ENCODE measurements around the gene LINGO1.

GRCh38 chr15:77564938-77565337 lies 67.8 kb downstream of the LINGO1 start:
- TF ChIP-seq KDM1A (IDR thresholded peaks at IDR 0.05) (no peak), NFXL1 (CRISPR knock-in tag; IDR thresholded peaks at IDR 0.05) (no peak), SLC30A9 (CRISPR knock-in tag; IDR thresholded peaks at IDR 0.05) (no peak), FOXK2 (conservative IDR thresholded peaks at IDR 0.05 in 1 of 2, IDR thresholded peaks at IDR 0.05 in 1 of 2; ENCODE audit: low read depth in 2 of 2) (no peak), ZBTB49 (CRISPR knock-in tag; IDR thresholded peaks at IDR 0.05; ENCODE audit: borderline replicate concordance) (no peak), HNRNPK (IDR thresholded peaks at IDR 0.05; ENCODE audit: low read depth, low read length, poor library complexity, severe bottlenecking) (no peak), E2F4 (CRISPR knock-in tag; IDR thresholded peaks at IDR 0.05; ENCODE audit: low read depth) (no peak), FOXM1 (IDR thresholded peaks at IDR 0.05; ENCODE audit: low read depth) (no peak), FOXM1 (CRISPR knock-in tag; IDR thresholded peaks at IDR 0.05; ENCODE audit: low read depth) (no peak), POLR2A (conservative IDR thresholded peaks at IDR 0.05) (no peak)
- TF ChIP-seq, protein P1, sequence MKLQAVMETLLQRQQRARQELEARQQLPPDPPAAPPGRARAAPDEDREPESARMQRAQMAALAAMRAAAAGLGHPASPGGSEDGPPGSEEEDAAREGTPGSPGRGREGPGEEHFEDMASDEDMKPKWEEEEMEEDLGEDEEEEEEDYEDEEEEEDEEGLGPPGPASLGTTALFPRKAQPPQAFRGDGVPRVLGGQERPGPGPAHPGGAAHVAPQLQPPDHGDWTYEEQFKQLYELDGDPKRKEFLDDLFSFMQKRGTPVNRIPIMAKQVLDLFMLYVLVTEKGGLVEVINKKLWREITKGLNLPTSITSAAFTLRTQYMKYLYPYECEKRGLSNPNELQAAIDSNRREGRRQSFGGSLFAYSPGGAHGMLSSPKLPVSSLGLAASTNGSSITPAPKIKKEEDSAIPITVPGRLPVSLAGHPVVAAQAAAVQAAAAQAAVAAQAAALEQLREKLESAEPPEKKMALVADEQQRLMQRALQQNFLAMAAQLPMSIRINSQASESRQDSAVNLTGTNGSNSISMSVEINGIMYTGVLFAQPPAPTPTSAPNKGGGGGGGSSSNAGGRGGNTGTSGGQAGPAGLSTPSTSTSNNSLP (IDR thresholded peaks at IDR 0.05; ENCODE audit: borderline replicate concordance, low read depth, low read length): no peak
- TF ChIP-seq, protein P2, sequence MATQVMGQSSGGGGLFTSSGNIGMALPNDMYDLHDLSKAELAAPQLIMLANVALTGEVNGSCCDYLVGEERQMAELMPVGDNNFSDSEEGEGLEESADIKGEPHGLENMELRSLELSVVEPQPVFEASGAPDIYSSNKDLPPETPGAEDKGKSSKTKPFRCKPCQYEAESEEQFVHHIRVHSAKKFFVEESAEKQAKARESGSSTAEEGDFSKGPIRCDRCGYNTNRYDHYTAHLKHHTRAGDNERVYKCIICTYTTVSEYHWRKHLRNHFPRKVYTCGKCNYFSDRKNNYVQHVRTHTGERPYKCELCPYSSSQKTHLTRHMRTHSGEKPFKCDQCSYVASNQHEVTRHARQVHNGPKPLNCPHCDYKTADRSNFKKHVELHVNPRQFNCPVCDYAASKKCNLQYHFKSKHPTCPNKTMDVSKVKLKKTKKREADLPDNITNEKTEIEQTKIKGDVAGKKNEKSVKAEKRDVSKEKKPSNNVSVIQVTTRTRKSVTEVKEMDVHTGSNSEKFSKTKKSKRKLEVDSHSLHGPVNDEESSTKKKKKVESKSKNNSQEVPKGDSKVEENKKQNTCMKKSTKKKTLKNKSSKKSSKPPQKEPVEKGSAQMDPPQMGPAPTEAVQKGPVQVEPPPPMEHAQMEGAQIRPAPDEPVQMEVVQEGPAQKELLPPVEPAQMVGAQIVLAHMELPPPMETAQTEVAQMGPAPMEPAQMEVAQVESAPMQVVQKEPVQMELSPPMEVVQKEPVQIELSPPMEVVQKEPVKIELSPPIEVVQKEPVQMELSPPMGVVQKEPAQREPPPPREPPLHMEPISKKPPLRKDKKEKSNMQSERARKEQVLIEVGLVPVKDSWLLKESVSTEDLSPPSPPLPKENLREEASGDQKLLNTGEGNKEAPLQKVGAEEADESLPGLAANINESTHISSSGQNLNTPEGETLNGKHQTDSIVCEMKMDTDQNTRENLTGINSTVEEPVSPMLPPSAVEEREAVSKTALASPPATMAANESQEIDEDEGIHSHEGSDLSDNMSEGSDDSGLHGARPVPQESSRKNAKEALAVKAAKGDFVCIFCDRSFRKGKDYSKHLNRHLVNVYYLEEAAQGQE (IDR thresholded peaks at IDR 0.05; ENCODE audit: borderline replicate concordance): no peak
- TF ChIP-seq, protein P2 (CRISPR knock-in tag; IDR thresholded peaks at IDR 0.05; ENCODE audit: low read depth): no peak
